Measurements from ENCODE around the gene DMAC1. TPM values are rescaled to one million over a fixed set of nuclear protein-coding genes. Genes with fewer than 3 reads are reported as not detected.
A peak's percentile ranks its signal among the peaks of the same experiment; 100 is the strongest.

The DMAC1 gene
- total RNA-seq, 1 experiment from 2014 or later = 28.7 TPM

GRCh38 chr9:7827056-7827455 lies 27.5 kb upstream of the DMAC1 start:
- no peak overlapping the region for H3K4me2 ChIP-seq (ENCODE audit: low read depth, low read length, poor library complexity, severe bottlenecking)
- no peaks in the 10 kb centered on the region for H4K20me1 ChIP-seq (ENCODE audit: insufficient read depth, low read depth, low read length)
- no peaks in the 10 kb centered on the region for H3K9me3 ChIP-seq (ENCODE audit: low read length)
- H3K9me2 ChIP-seq (replicated peaks; ENCODE audit: insufficient read depth, low read length) = no peaks in the 10 kb centered on the region; the same call in 1 of the 2 replicates
- no peak for DNase-seq
- H3K79me2 ChIP-seq (ENCODE audit: low read length) = no peaks in the 10 kb centered on the region
- H3K27ac ChIP-seq (ENCODE audit: low read length) = no peak overlapping the region
- no peaks in the 10 kb centered on the region for H3K36me3 ChIP-seq (ENCODE audit: insufficient read depth, low read length)
- no peaks in the 10 kb centered on the region for H3K4me1 ChIP-seq (ENCODE audit: low read length)
- no peak overlapping the region for H2AFZ ChIP-seq (ENCODE audit: low read length)
- no peak overlapping the region for H3K4me3 ChIP-seq (ENCODE audit: low read length)
- H3K27me3 ChIP-seq (ENCODE audit: low read length) = no peaks in the 10 kb centered on the region; the same call in 1 of the 2 replicates
- H3K9ac ChIP-seq (ENCODE audit: low read length) = no peak overlapping the region

GRCh38 chr9:7823651-7824050 lies 24.1 kb upstream of the DMAC1 start:
- no peak for DNase-seq
- H3K27ac ChIP-seq (ENCODE audit: low read length) = no peak overlapping the region
- no peaks in the 10 kb centered on the region for H4K20me1 ChIP-seq (ENCODE audit: insufficient read depth, low read depth, low read length)
- H3K4me3 ChIP-seq (ENCODE audit: low read length) = no peak overlapping the region
- no peak overlapping the region for H2AFZ ChIP-seq (ENCODE audit: low read length)
- no peaks in the 10 kb centered on the region; the same call in 1 of the 2 replicates for H3K9me2 ChIP-seq (replicated peaks; ENCODE audit: insufficient read depth, low read length)
- no peaks in the 10 kb centered on the region; the same call in 1 of the 2 replicates for H3K27me3 ChIP-seq (ENCODE audit: low read length)
- no peak overlapping the region for H3K4me2 ChIP-seq (ENCODE audit: low read depth, low read length, poor library complexity, severe bottlenecking)
- no peaks in the 10 kb centered on the region for H3K79me2 ChIP-seq (ENCODE audit: low read length)
- H3K36me3 ChIP-seq (ENCODE audit: insufficient read depth, low read length) = no peaks in the 10 kb centered on the region
- no peaks in the 10 kb centered on the region for H3K4me1 ChIP-seq (ENCODE audit: low read length)
- H3K9me3 ChIP-seq (ENCODE audit: low read length) = no peaks in the 10 kb centered on the region
- H3K9ac ChIP-seq (ENCODE audit: low read length) = no peak overlapping the region

GRCh38 chr9:7819984-7820383 lies 20.4 kb upstream of the DMAC1 start:
- no peak for DNase-seq
- no peaks in the 10 kb centered on the region for H3K4me1 ChIP-seq (ENCODE audit: low read length)

GRCh38 chr9:7816021-7816420 lies 16.4 kb upstream of the DMAC1 start:
- no peak overlapping the region for H3K9ac ChIP-seq (ENCODE audit: low read length)
- H3K4me2 ChIP-seq (ENCODE audit: low read depth, low read length, poor library complexity, severe bottlenecking) = no peak overlapping the region
- no peaks in the 10 kb centered on the region for H3K36me3 ChIP-seq (ENCODE audit: insufficient read depth, low read length)
- no peak overlapping the region for H3K4me3 ChIP-seq (ENCODE audit: low read length)
- no peaks in the 10 kb centered on the region for H4K20me1 ChIP-seq (ENCODE audit: insufficient read depth, low read depth, low read length)
- H3K4me1 ChIP-seq (ENCODE audit: low read length) = no peaks in the 10 kb centered on the region
- no peak overlapping the region for H2AFZ ChIP-seq (ENCODE audit: low read length)
- no peaks in the 10 kb centered on the region for H3K9me3 ChIP-seq (ENCODE audit: low read length)
- no peak overlapping the region for H3K27ac ChIP-seq (ENCODE audit: low read length)
- H3K9me2 ChIP-seq (replicated peaks; ENCODE audit: insufficient read depth, low read length) = no peaks in the 10 kb centered on the region
- H3K79me2 ChIP-seq (ENCODE audit: low read length) = no peaks in the 10 kb centered on the region
- H3K27me3 ChIP-seq (ENCODE audit: low read length) = no peaks in the 10 kb centered on the region; the same call in 1 of the 2 replicates
- no peak for DNase-seq

More at GRCh38 chr9:7819984-7820383, 20.4 kb upstream of the DMAC1 start:
- no peak overlapping the region for H3K4me3 ChIP-seq (ENCODE audit: low read length)
- H3K36me3 ChIP-seq (ENCODE audit: insufficient read depth, low read length) = no peaks in the 10 kb centered on the region
- H3K9me2 ChIP-seq (replicated peaks; ENCODE audit: insufficient read depth, low read length) = no peaks in the 10 kb centered on the region
- no peak overlapping the region for H3K4me2 ChIP-seq (ENCODE audit: low read depth, low read length, poor library complexity, severe bottlenecking)
- H4K20me1 ChIP-seq (ENCODE audit: insufficient read depth, low read depth, low read length) = no peaks in the 10 kb centered on the region
- no peak overlapping the region for H3K27ac ChIP-seq (ENCODE audit: low read length)
- H3K9me3 ChIP-seq (ENCODE audit: low read length) = no peaks in the 10 kb centered on the region
- H3K79me2 ChIP-seq (ENCODE audit: low read length) = no peaks in the 10 kb centered on the region
- H3K9ac ChIP-seq (ENCODE audit: low read length) = no peak overlapping the region
- H2AFZ ChIP-seq (ENCODE audit: low read length) = no peak overlapping the region
- H3K27me3 ChIP-seq (ENCODE audit: low read length) = no peaks in the 10 kb centered on the region

GRCh38 chr9:7813030-7813429 lies 13.5 kb upstream of the DMAC1 start:
- H3K4me2 ChIP-seq (ENCODE audit: low read depth, low read length, poor library complexity, severe bottlenecking) = no peak overlapping the region
- H4K20me1 ChIP-seq (ENCODE audit: insufficient read depth, low read depth, low read length) = no peaks in the 10 kb centered on the region
- H3K9ac ChIP-seq (ENCODE audit: low read length) = no peak overlapping the region
- no peaks in the 10 kb centered on the region for H3K9me2 ChIP-seq (replicated peaks; ENCODE audit: insufficient read depth, low read length)
- H3K36me3 ChIP-seq (ENCODE audit: insufficient read depth, low read length) = no peaks in the 10 kb centered on the region
- DNase-seq = no peak
- H3K9me3 ChIP-seq (ENCODE audit: low read length) = no peaks in the 10 kb centered on the region
- no peak overlapping the region for H3K4me3 ChIP-seq (ENCODE audit: low read length)
- no peaks in the 10 kb centered on the region for H3K79me2 ChIP-seq (ENCODE audit: low read length)
- no peaks in the 10 kb centered on the region for H3K4me1 ChIP-seq (ENCODE audit: low read length)
- H2AFZ ChIP-seq (ENCODE audit: low read length) = no peak overlapping the region
- no peak overlapping the region for H3K27ac ChIP-seq (ENCODE audit: low read length)
- H3K27me3 ChIP-seq (ENCODE audit: low read length) = no peaks in the 10 kb centered on the region; the same call in 1 of the 2 replicates

GRCh38 chr9:7811677-7812076 lies 12.1 kb upstream of the DMAC1 start:
- Histone ChIP-seq H4K20me1 (ENCODE audit: insufficient read depth, low read depth, low read length) (no peaks in the 10 kb centered on the region), H3K4me1 (ENCODE audit: low read length) (no peaks in the 10 kb centered on the region), H3K9ac (ENCODE audit: low read length) (no peak overlapping the region), H3K36me3 (ENCODE audit: insufficient read depth, low read length) (no peaks in the 10 kb centered on the region), H3K4me2 (ENCODE audit: low read depth, low read length, poor library complexity, severe bottlenecking) (no peak overlapping the region), H3K79me2 (ENCODE audit: low read length) (no peaks in the 10 kb centered on the region), H3K9me3 (ENCODE audit: low read length) (no peaks in the 10 kb centered on the region), H3K4me3 (ENCODE audit: low read length) (no peak overlapping the region), H3K9me2 (replicated peaks; ENCODE audit: insufficient read depth, low read length) (no peaks in the 10 kb centered on the region), H3K27ac (ENCODE audit: low read length) (no peak overlapping the region), H3K27me3 (ENCODE audit: low read length) (no peaks in the 10 kb centered on the region; the same call in 1 of the 2 replicates), H2AFZ (ENCODE audit: low read length) (no peak overlapping the region)
- no peak for DNase-seq

- Histone ChIP-seq H3K4me1 (ENCODE audit: low read length) (peaks cover 15% of the 10 kb centered on the region), H3K79me2 (ENCODE audit: low read length) (peaks cover 14% of the 10 kb centered on the region), H3K9ac (ENCODE audit: low read length) (no peak overlapping the region), H2AFZ (ENCODE audit: low read length) (no peak overlapping the region), H4K20me1 (ENCODE audit: insufficient read depth, low read depth, low read length) (no peaks in the 10 kb centered on the region), H3K27me3 (ENCODE audit: low read length) (no peaks in the 10 kb centered on the region), H3K27ac (ENCODE audit: low read length) (no peak overlapping the region), H3K36me3 (ENCODE audit: insufficient read depth, low read length) (no peaks in the 10 kb centered on the region), H3K9me3 (ENCODE audit: low read length) (no peaks in the 10 kb centered on the region), H3K4me2 (ENCODE audit: low read depth, low read length, poor library complexity, severe bottlenecking) (no peak overlapping the region), H3K9me2 (replicated peaks; ENCODE audit: insufficient read depth, low read length) (no peaks in the 10 kb centered on the region), H3K4me3 (ENCODE audit: low read length) (no peak overlapping the region)
- DNase-seq = no peak
Measured at GRCh38 chr9:7802666-7803065, 3.1 kb upstream of the DMAC1 start.

- Histone ChIP-seq H3K9me2 (replicated peaks; ENCODE audit: insufficient read depth, low read length) (no peaks in the 10 kb centered on the region), H4K20me1 (ENCODE audit: insufficient read depth, low read depth, low read length) (no peaks in the 10 kb centered on the region), H3K4me2 (ENCODE audit: low read depth, low read length, poor library complexity, severe bottlenecking) (peak overlapping the region; percentile 76), H3K36me3 (ENCODE audit: insufficient read depth, low read length) (peaks cover 17% of the 10 kb centered on the region), H3K4me1 (ENCODE audit: low read length) (peaks cover 16% of the 10 kb centered on the region), H3K4me3 (ENCODE audit: low read length) (peak overlapping the region; percentile 68), H2AFZ (ENCODE audit: low read length) (peak overlapping the region; percentile 99), H3K79me2 (ENCODE audit: low read length) (peaks cover 14% of the 10 kb centered on the region), H3K27ac (ENCODE audit: low read length) (no peak overlapping the region), H3K27me3 (ENCODE audit: low read length) (no peaks in the 10 kb centered on the region), H3K9me3 (ENCODE audit: low read length) (no peaks in the 10 kb centered on the region), H3K9ac (ENCODE audit: low read length) (peak overlapping the region; percentile 67)
- no peak for DNase-seq
Measured at GRCh38 chr9:7799944-7800285, 337 bp upstream of the DMAC1 start.

GRCh38 chr9:7794196-7794595 lies 5.4 kb downstream of the DMAC1 start:
- Histone ChIP-seq H4K20me1 (ENCODE audit: insufficient read depth, low read depth, low read length) (no peaks in the 10 kb centered on the region), H3K27ac (ENCODE audit: low read length) (no peak overlapping the region), H3K4me2 (ENCODE audit: low read depth, low read length, poor library complexity, severe bottlenecking) (no peak overlapping the region), H3K4me3 (ENCODE audit: low read length) (no peak overlapping the region), H3K9me3 (ENCODE audit: low read length) (no peaks in the 10 kb centered on the region), H3K27me3 (ENCODE audit: low read length) (no peaks in the 10 kb centered on the region), H2AFZ (ENCODE audit: low read length) (no peak overlapping the region), H3K36me3 (ENCODE audit: insufficient read depth, low read length) (peaks cover 17% of the 10 kb centered on the region), H3K4me1 (ENCODE audit: low read length) (peaks cover 12% of the 10 kb centered on the region), H3K9me2 (replicated peaks; ENCODE audit: insufficient read depth, low read length) (no peaks in the 10 kb centered on the region), H3K9ac (ENCODE audit: low read length) (no peak overlapping the region), H3K79me2 (ENCODE audit: low read length) (peaks cover 10% of the 10 kb centered on the region)
- no peak for DNase-seq
